ENCODE measurements around the gene ZNF740. TPM values are rescaled to one million over a fixed set of nuclear protein-coding genes. Genes with fewer than 3 reads are reported as not detected.

Gene ZNF740, protein sequence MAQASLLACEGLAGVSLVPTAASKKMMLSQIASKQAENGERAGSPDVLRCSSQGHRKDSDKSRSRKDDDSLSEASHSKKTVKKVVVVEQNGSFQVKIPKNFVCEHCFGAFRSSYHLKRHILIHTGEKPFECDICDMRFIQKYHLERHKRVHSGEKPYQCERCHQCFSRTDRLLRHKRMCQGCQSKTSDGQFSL
- total RNA-seq: 15.3 and 16.2 TPM in 2 replicates

DNA sequence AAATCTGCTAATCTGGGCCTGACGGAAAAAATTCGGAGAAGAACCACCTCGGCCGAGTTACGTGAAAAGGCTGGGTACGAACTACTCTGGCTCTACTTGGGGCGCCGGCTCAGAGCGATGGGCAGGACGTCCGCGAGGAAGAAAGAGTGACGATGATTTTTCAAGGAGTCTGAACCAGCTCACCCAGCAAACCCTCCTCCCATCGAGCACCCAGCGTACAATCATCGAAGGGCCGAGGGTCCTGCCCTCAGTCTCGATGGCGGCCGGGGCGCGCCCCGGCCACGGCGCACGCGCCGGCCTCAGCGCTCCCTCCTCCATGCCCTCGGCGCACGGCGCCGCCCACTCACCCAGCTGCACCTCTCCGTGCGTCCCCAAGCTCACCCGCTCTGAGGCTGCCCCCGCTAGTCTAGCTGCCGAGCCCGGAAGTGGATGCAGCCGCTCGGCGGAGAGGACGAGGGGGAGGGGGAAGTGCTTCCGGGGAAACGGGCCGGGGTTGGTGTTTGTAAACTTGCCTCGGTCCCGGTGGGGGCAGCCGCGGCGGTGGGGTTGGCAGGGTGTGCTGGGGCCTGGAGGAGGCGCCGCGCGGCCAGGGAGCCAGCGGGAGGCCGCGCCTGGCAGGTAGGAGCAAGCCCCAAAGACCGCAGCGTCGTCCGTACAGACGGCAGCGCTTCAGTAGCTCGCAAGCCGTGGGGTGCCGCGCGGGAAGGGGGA lies at the start of gene ZNF740, which contains the start of gene CSAD:
Gene ZNF740, plus strand, starts transcription at position 503 of the 711 bp plus-strand sequence. CDS start 1,262 bp downstream, outside the sequence.
Gene CSAD, minus strand, starts transcription at position 706 of the 711 bp plus-strand sequence. CDS start 7,455 bp downstream, outside the sequence.

DNA sequence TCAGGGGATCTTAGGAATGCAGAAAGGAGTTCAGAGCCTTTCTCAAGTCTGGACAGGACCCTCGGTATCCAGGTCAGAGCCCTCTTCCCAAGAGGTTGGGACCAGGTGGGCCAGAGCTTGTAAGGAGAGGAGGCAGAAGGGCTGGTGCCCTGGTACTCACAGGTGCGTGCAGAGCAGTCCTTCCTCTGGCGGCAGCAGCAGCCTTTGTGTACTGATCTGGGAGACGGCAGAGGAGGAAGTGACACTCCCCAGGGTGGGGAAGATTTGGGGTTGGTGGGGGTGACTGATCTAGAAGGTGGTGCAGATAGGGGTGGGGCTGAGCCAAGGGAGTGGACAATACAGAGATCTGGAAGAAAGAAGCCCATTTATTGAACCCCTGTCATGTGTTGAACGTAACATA lies 26.5 kb downstream of the ZNF740 start, which contains the start of gene ITGB7:
Gene ITGB7, minus strand, starts transcription at position 210 of the 400 bp plus-strand sequence. CDS start 6,808 bp downstream, outside the sequence.

DNA sequence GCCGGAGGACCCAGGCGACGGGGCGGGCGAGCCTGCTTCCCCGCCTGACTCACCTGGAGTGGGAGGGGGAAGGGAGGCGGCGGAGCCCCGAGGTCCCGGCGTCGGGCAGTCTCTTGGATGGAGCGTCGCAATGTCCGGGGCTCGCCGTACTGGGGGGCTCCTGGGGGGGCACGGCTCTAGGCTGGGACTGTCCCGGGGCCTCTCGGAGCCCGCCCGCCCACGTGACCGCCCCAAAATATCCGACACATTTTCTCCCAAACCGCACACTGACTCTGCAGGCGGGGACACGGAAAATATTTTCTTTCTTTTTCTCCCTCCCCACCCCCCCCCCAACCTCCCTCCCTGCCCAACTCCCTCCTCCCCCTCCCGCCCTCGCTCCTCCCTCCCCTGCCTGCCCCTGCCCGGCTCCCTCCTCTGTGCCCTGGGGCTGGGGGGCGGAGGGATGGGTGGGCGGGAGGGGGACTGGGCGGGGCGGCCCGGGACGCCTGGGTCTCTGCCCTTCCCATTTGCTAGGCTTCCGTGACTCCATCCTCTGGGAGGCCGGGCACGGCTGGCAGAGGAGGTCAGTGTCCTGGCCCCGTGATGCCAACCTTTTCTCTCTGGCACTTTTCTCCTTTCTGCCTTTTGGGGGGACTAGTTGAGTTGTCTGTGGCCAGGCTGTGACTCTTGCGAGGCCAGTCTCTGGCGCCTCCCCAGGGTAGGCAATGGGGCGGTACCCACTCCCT lies 51.6 kb downstream of the ZNF740 start, which contains the start of gene RARG:
Gene RARG, minus strand, starts transcription at position 289 of the 725 bp plus-strand sequence. CDS start 4,664 bp downstream, outside the sequence.

Other genes starting within 250 kb of the ZNF740 start
- gene KRT18, start 231.6 kb upstream of the ZNF740 start, total RNA-seq: 34.6 and 35.4 TPM in 2 replicates
- gene EIF4B, start 174.3 kb upstream of the ZNF740 start, total RNA-seq: 985 and 1,506 TPM in 2 replicates
- 27.6 and 30.5 TPM in 2 replicates for gene TNS2, start 130.7 kb upstream of the ZNF740 start, total RNA-seq
- 28.1 and 31.3 TPM in 2 replicates for gene SPRYD3, start 101.3 kb upstream of the ZNF740 start, total RNA-seq
- 300 and 444 TPM in 2 replicates for gene IGFBP6, start 83.1 kb upstream of the ZNF740 start, total RNA-seq
- 0.33 TPM in 1 of 2 replicates, not detected in the other for gene SOAT2, start 77.2 kb upstream of the ZNF740 start, total RNA-seq
- gene CSAD, start 203 bp downstream of the ZNF740 start, total RNA-seq: 9.0 and 11.0 TPM in 2 replicates
- 0.12 and 0.77 TPM in 2 replicates for gene ITGB7, start 26.5 kb downstream of the ZNF740 start, total RNA-seq
- 20.9 and 27.1 TPM in 2 replicates for gene RARG, start 51.5 kb downstream of the ZNF740 start, total RNA-seq
- gene ESPL1, start 87.6 kb downstream of the ZNF740 start, total RNA-seq: 4.2 and 13.4 TPM in 2 replicates
- gene PFDN5, start 114.8 kb downstream of the ZNF740 start, total RNA-seq: 293 and 448 TPM in 2 replicates
- gene MYG1, start 119.0 kb downstream of the ZNF740 start, total RNA-seq: 45.6 and 58.9 TPM in 2 replicates
- gene AAAS, start 140.9 kb downstream of the ZNF740 start, total RNA-seq: 44.6 and 56.0 TPM in 2 replicates
- gene SP7, start 155.6 kb downstream of the ZNF740 start, total RNA-seq: 0.25 TPM in 1 of 2 replicates, not detected in the other
- 25.9 and 34.1 TPM in 2 replicates for gene SP1, start 199.5 kb downstream of the ZNF740 start, total RNA-seq
- not detected in 2 replicates for gene AMHR2, start 243.1 kb downstream of the ZNF740 start, total RNA-seq

All from uterine smooth muscle cell (primary cell).